NCI-H2171 treated with DMSO at 0.1 percent for 48 hours (cell line): ENCODE results near the gene EEF1E1.

Experiments
- DNase-seq: peaks from one replicate; lab custom pipeline; 2025; lab: John Stamatoyannopoulos, UW

Gene EEF1E1

GRCh38 chr6:8102122-8102958, at the start of gene EEF1E1:
EEF1E1 (minus strand) TSS chr6:8102548; CDS start chr6:8102521, 27 bp downstream.
- DNase-seq = peak; percentile 96

DNA sequence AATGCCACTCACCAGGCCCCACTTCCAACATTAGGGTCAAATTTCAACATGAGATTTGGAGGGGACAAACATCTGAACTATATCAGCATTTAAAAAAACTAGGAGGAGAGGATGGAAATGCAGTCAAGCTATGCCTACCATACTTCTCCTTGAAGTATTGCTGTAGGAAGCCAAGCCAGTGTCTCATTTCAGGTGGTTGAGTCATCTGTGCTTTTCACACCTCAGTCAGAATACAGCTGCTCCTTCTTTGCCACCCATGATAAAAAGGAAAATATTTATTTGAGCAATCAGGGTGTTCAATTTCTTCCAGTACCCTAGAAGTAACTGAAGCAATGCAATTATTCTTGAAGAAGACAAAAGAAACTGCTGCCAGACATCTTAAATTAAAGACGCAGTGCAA, 47.0 kb upstream of the EEF1E1 start:
- DNase-seq = no peak

GRCh38 chr6:8143945-8144344, 41.6 kb upstream of the EEF1E1 start:
- DNase-seq = no peak

DNA sequence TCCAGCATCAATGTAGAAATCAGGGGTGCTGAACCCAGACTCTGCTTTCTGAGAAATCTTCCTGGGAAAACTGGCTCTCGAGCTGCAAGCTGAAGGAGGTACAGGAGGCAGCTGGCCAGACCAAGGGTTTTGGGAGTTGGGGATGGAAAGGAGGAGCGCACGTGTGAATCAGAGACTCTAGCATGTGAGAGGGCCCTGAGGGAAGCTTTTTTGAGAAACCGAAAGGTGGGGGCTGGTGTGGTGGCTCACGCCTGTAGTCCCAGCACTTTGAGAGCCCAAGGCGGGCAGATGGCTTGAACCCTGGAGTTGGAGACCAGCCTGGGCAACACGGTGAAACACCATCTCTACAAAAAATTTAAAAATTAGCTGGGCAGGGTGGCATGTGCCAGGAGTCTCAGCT, 37.1 kb upstream of the EEF1E1 start:
- no peak for DNase-seq

GRCh38 chr6:8137529-8137939, 35.2 kb upstream of the EEF1E1 start:
- no peak for DNase-seq

- no peak for DNase-seq
These were observed 32.9 kb upstream of the EEF1E1 start for GRCh38 chr6:8135276-8135675.

DNA sequence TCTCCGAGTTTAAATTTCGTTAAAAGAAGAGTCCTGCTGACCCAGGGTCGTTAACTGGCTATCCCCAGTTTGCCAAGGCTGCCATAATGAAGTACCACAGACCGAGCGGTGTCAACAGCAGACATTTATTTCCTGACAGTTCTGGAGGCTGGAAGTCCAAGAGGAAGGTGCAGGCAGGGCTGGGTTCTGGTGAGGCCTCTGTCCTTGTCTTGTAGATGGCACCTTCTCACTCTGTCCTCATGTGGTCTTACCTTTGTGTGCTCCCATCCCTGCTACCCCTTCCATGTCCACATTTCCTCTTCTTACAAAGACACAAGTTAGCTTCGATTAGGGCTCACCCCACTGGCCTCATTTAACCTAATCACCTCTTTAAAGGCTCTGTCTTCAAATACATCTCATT, 29.8 kb upstream of the EEF1E1 start:
- no peak for DNase-seq

GRCh38 chr6:8131265-8131897, 29.0 kb upstream of the EEF1E1 start:
- peak; percentile 29 for DNase-seq

DNA sequence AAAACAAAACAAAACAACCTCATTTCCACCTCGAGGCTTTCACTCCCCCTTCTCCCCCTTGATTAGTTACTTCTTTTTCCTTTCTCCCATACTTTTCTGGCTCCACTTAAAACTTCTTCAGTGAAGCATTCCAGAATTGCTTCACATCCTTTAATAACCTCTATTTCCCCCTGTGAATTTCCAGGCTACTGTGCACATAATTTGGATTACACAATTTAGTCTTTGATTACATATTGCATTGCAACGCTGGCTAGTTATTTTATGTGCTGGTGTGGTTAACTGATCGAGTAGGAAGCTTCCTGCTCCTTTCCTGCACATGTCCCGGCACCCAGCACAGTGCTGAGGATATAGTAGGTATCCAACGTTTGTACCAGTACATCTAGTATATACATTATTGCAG, 28.1 kb upstream of the EEF1E1 start:
- no peak for DNase-seq

- DNase-seq = no peak
These were observed 20.9 kb upstream of the EEF1E1 start for GRCh38 chr6:8123236-8123635.

- no peak for DNase-seq
These were observed 12.6 kb upstream of the EEF1E1 start for GRCh38 chr6:8114956-8115355.

DNA sequence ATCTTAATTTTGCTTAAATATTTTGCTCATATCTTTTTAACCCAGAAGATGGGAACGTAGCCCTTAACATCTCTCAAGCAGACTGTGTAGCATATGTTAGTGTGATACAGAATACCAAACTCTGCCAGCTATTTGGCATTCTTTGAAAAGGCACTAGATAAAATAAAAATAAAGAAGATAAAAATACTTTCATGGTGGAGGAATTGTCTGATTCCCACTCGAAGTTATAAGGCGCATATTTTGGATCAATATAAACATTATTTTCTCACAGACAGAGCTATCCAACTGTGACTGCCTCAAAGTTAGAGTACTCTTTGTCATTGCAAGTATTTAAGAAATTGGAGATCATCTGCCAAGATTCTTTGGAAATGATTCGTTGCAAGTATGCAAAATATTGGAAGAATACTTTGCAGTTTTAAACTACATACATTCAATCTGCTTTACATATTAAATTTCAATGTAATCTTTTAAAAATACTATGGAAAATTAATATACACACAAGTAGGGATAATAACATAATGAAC, 10.8 kb upstream of the EEF1E1 start:
- DNase-seq = no peak

DNA sequence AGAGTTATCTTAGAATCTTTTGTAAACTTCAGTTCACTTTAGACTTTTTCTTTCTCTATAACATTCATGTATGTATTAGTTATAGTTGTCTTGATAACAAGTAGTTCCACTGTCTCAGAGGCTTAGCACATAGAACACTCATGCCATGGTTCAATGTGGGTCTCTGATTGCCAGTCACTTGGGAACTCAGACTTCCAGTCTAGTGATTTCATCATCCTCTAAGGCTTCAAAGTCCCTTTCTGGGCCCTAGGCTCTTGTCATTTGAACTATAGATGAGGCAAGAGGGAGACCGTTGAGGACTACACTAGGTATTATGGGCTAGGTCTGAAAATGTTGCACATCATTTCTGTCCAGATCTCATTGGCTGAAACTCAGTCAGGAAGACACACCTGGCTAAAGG, 8.4 kb upstream of the EEF1E1 start:
- DNase-seq = no peak

DNA sequence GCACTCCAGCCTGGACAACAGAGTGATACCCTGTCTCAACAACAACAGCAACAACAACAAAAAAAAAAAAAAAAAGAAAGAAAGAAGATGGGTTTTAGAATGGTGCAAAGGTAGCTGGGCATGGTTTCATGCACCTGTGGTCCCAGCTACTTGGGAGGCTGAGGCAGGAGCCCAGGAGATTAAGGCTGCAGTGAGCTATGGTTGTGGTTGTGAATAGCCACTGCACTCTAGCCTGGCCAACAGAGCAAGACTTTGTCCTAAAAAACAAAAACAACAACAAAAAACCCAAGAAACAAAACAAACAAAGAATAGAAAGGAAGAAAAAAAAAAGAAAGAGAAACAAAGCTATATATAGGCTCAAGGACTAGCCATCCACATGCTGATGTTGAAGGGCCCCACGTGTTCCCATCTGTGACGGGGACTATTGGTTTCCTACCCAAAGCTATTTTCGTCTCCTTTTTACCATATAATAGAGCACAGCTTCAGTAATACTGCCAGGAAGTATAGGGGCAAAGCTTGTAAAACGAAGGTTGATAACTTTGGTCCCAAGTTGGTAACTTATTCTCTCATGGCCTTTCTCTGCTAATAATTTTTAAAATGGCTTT, 7.9 kb upstream of the EEF1E1 start:
- DNase-seq = no peak

- DNase-seq = no peak
These were observed 6.6 kb upstream of the EEF1E1 start for GRCh38 chr6:8108759-8109539.

DNA sequence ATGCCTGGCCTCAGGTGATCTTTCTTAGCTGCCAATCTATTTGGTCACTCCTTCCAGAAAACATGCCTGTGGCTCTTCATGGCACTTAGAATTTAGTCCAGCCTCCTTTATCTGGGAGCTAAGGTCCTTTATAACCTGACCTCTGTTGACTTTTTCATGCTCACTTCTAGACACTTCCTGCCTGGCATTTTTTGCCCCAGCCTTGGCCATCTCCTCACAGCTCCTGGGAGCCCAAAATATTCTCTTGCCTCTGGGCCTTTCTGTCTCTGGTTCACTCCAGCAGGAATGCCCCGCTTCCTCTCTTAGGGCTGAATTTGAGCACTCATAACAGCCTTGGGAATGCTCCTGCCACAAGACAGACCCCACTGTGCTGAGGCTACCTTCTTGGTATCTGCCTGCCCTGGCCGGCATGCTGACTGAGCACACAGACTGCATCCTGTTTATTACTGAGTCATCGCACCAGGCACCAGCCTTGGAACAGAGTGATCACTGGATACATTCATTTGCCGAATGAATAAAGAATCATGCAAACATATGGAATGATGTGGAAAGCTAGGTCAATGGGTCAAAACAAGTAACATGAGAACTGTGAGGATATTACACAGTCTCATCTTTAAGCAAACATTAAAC, 5.8 kb upstream of the EEF1E1 start:
- DNase-seq = no peak

DNA sequence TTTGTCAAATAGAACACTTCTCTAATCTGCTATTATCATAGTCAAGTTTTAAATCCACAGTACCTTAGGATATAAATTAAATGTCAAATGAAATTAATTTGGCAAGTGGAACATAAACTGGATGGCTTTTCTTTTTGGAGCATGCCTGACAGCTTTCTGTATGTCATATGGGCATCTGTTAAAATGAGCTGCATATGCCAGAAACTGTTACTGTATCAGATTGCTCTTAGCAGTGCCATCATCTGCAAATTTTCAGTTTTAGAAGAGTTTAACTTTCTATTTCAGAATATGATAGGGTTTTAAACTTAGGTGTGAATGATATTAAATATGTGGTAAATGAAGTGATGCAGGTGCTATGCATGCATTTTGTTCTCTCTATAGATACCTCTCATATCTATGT, 3.4 kb upstream of the EEF1E1 start:
- DNase-seq = peak; percentile 4

DNA sequence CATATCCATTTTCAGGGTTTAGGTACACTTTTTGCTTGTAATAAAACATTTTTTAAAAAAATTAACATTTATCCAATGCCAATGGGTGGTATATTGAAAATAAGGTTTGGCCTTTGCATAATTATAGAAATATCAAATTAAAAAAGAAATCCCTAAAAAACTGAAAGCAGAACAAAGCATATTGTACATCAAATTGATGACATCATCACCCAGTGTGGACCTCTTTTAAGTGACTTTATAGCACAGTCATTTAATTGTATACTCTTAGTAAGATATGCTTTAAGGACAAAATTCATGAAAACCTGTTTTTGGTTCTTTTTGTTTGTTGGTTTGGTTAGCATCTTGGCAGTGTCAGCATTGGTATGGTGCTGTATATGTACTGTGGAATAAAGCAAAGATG, 1.4 kb upstream of the EEF1E1 start:
- DNase-seq = no peak

GRCh38 chr6:8100159-8100854, 2.0 kb downstream of the EEF1E1 start:
- DNase-seq = no peak

- no peak for DNase-seq
These were observed 11.7 kb downstream of the EEF1E1 start for GRCh38 chr6:8090650-8091049.

DNA sequence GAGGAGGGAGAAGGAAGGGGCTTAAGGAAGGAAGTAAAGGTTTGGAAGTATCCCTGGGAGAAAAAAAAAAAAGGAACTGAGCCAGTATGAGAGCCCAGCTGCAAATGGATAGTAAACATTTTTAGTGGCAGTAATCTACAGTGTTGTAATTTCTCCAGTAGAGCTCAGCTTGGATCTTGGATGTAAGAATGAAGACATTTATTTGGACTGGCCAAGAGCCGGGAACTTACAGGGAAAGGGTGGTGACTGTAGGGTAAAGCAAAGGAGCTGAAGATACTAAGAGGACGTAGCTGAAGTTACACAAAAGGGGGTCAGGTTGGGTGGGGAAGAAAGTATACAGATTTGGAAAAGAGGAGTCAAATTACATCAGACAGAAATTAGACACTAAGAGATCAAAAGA, 13.5 kb downstream of the EEF1E1 start:
- DNase-seq = no peak
